DOHH2 (cell line): ENCODE data around the gene GRID2.

Experiments
- CTCF ChIP-seq: fragments of 200-600 bp; sonication (generic); IDR thresholded peaks from one replicate; pipeline ENCODE4 v1.5.1; 2014; ENCODE audit warnings: antibody characterized with exemption, mild to moderate bottlenecking, low read depth, low read length; ENCODE audit not compliant: poor library complexity, severe bottlenecking
- EZH2phosphoT487 ChIP-seq: fragments of 200-600 bp; sonication (generic); IDR thresholded peaks from 2 replicates; pipeline ENCODE4 v1.6.1; 2017; ENCODE audit warnings: borderline replicate concordance, mild to moderate bottlenecking, antibody characterized with exemption, low read length, moderate library complexity, mixed read lengths

GRCh38 chr4:92334716-92335350 lies 31.1 kb downstream of the GRID2 start:
- TF ChIP-seq CTCF (no peak), EZH2phosphoT487 (no peak)
